ENCODE measurements around the gene COL17A1. TPM values are rescaled to one million over a fixed set of nuclear protein-coding genes. Genes with fewer than 3 reads are reported as not detected.

COL17A1 gene
- total and polyA plus RNA-seq, 2 of the 13 experiments (the other 11 are each of a cell fraction or from before 2014, with no cell fraction given): 0.03 TPM; not detected in 1

GRCh38 chr10:104117839-104118323, 32.2 kb upstream of the COL17A1 start (continued):
- no peak for TF ChIP-seq ZGPAT (CRISPR knock-in tag; IDR thresholded peaks at IDR 0.05)
- no peak for TF ChIP-seq BCL3 (CRISPR knock-in tag; IDR thresholded peaks at IDR 0.05)
- no peak for TF ChIP-seq MAFK (conservative IDR thresholded peaks at IDR 0.05 in 1 of 2, IDR thresholded peaks at IDR 0.05 in 1 of 2; ENCODE audit: low read length in 2 of 2)
- TF ChIP-seq ZNF619 (CRISPR knock-in tag; IDR thresholded peaks at IDR 0.05): no peak
- no peak for TF ChIP-seq ZNF672 (CRISPR knock-in tag; IDR thresholded peaks at IDR 0.05)
- no peak for TF ChIP-seq ZNF605 (CRISPR knock-in tag; IDR thresholded peaks at IDR 0.05)
- TF ChIP-seq SIN3A (IDR thresholded peaks at IDR 0.05; ENCODE audit: borderline replicate concordance, low read depth, low read length): no peak
- TF ChIP-seq HOXD1 (CRISPR knock-in tag; IDR thresholded peaks at IDR 0.05): no peak
- no peak for TF ChIP-seq ZNF609 (CRISPR knock-in tag; IDR thresholded peaks at IDR 0.05; ENCODE audit: borderline replicate concordance)
- TF ChIP-seq ZNF644 (CRISPR knock-in tag; IDR thresholded peaks at IDR 0.05; ENCODE audit: low read depth): no peak
- no peak for TF ChIP-seq ZBTB39 (CRISPR knock-in tag; IDR thresholded peaks at IDR 0.05)
